Superior temporal gyrus (tissue), 1 donor: ENCODE measurements around the gene DDA1.
A peak's percentile ranks its signal among the peaks of the same experiment; 100 is the strongest.

Source experiments
- DNase-seq: peaks from one replicate; pipeline ENCODE4 v3.0.0-alpha.2; 2016; ENCODE audit errors: extremely low spot score

Gene DDA1

DNA sequence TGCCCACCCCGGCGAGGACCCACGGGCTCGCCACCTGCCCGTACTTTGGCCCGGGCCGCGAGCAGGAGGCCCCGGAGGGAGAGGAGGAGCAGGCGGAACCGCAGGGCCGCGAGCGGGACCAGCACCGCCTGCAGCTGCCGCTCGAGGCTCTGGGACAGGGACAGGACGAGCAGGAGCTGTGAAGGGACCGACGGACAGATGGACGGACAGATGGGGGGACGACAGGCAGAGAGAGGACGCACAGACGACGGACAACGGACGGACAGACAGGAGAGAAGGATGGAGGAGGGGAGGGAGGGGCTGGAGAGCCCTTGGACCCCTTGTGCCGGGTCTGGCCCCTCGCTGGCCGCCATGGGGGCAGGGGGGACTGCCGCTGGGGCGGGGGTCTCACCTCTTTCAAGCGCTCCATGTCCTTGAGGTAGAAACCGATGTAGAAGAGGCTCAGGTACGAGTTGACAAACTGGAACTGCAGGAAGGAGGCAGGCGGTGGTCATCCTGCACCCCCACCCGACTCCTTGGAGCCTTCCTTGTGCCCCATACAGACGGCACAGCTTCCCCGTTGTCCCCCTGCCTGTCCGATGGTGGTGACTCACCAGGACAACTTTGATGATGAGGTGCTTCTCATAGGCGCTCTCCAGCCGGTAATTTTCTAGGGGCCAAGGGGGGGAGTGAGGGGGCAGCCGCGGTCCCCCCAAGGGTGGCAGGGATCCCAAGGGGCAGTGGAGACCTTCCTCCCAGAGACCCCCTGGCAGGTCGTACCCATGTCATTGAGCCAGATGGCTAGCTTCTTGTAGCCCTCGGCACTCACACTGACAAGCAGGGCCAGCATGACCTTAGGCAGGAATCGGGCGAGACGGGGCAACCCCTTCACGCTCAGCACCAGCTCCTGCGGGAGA lies 20.3 kb downstream of the DDA1 start:
- DNase-seq, result no peak

DNA sequence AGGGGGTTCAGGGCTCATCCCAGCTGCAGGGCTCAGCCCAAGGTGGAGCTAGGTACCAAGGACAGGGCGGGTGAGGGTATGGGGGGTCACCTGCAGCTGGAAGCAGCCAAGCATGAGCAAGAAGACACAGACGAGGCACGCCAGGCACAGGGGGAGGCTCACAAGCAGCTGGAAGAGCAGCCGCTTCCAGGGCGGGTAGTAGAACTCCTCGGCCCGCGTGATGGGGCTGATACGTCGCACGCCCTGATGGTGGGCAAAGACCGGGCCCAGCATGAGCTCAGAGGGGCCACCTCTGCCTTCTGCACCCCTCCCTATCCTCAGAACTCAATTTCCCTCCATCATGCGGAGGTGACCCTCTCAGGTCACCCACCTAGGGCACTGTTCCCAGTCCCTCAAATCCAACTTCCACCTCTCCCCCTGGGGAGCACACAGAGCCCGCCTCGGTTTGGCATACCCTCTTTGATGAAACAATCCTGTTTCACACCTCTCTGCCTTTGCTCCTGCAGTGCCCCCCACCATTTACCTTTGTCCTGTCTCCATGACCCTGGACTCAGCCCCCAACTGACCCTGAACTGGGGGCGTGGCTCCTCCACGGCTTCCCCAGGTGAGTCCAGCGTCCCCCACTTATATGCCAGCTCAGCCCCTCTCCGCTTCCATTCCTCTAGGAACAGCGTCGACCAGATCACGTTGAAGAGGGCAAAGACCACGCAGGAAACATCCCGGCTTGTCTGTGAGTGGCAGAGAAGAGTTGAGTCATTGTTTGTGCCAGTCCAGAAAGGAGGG lies 21.1 kb downstream of the DDA1 start:
- DNase-seq, result no peak

- DNase-seq, result no peak
Observed at GRCh38 chr19:17331045-17331558, 21.7 kb downstream of the DDA1 start.

GRCh38 chr19:17332360-17332676 lies 23.0 kb downstream of the DDA1 start:
- no peak for DNase-seq

DNA sequence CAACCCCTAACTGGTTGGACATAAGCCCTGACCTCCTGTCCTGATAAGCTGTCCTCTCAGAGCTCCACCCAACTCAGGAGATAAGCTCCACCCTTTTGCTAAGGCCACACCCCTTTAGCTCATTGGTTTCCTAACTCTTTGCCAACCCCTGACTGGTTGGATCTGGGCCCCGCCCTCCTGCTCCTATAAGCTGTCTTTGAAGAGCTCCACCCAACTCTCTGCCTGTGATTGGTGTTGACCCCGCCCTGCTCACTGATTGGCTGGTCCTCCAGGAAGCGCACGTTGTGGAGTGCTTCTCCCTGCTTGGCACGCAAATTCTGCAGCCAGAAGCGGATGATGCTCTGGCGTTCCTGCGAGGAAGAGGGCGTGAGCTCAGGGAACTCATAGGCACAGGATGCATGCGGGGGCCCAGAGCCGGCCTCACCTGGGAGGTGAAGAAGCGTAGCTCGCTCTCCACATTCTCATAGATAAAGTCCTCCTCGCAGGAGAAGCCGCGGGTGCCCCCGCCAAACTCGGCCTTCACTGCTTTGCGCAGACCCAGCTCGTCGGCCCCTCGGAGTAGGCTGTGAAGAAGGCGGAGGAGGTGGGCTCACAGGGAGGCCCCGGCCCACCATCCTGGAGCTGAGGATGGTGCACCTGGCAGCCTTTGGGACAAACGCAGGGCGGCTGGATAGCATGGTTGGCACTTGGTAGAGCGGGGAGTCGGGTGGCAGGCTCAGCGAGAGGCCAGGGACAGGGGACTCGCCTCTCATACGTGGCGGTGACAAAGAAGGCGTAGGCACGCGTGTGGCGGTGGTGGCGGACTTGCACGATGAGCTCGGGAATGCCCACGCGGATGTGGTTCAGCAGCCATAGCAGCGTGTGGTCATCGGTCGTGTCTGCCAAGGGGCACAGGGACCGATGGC lies 23.6 kb downstream of the DDA1 start:
- no peak for DNase-seq

DNA sequence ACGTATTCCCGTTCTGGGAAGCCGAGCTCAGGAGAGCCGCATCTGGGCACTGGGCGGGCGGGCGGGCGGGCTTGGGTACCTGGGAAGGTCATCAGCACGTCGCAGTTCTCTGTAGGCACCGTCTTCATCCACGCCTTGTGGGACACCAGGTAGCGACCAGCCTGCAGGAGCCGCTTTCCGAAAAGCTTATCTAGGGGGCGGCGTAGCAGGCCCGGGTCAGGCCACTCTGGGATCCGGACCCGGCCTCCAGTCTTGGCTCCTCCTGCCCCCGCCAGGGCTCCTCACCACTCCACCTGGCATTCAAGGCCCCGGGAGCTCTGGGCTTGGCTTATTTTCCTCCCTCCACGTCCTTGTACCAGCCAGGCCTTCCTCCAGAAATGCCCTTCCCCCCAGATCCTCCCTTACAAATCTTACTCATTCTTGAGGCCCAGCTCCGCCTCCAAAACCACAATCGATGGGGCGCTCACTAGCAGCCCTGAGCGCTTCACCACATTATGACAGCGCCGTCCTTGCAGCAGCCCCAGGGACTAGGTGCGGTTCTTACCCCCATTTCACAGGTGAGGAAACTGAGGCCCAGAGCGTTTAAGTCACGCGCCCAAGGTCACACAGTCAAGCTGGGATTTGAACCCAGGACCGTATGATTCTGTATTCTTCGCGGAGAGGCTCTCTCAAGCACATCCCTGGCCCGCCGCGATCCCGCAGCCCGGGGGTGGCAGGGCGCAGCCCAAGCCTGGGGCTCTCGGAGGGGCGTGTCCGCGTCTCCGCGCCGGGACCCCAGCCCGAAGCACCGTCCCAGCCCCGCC lies 24.4 kb downstream of the DDA1 start:
- DNase-seq, result peak; percentile 29

DNA sequence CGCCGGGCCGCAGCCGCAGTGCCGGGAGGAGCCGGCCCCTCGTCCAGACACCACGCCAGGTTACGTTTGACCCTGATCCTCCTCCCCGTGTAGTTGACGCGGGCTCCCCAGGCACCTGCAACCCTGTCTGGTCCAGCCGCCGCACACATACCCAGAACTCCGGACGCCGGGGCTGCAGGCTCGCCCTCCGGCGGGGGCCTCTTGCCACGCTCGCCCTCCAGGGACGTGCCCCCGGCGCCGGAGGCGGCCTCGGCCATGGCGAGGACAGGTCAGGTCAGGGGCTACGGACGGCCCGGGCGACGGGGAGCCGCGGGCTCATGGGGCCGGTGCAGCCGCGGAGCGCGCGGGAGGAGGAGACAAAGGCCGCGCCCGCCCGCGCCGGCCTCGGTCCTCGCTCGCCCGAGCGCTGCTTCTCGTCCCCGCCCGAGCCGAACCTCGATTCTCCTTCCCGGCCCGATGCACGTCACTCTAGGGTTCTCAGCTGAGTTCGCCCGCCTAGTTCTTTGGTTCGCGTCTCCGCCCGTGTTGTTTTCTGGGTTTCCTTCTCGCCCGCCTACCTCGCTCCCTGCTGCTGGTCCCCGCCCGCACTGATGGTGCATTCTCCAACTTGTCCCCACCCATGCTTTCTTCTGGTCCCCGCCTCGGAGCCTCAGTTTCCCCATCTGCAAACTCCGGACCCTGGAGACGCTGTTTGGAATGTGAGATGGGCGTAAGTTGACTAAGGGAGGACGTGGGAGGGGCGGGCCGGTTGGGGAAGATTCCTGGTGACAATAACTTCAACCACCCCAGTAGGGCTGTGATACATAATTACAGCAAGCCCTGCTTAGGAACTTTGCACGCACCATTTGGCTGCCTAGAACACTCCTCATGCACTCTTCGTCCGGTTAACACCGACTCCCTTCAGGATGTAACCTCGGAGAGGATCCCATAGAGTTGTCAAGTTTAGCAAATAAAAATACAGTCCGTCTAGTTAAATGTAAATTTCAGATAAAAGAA lies 25.3 kb downstream of the DDA1 start, which contains the start of gene ANO8:
Gene ANO8, minus strand, starts transcription at position 442 of the 996 bp plus-strand sequence. Its CDS starts 185 bp downstream, at position 257.
- peak; percentile 97 for DNase-seq

- DNase-seq, result no peak
Observed at GRCh38 chr19:17335575-17335974, 26.2 kb downstream of the DDA1 start.

DNA sequence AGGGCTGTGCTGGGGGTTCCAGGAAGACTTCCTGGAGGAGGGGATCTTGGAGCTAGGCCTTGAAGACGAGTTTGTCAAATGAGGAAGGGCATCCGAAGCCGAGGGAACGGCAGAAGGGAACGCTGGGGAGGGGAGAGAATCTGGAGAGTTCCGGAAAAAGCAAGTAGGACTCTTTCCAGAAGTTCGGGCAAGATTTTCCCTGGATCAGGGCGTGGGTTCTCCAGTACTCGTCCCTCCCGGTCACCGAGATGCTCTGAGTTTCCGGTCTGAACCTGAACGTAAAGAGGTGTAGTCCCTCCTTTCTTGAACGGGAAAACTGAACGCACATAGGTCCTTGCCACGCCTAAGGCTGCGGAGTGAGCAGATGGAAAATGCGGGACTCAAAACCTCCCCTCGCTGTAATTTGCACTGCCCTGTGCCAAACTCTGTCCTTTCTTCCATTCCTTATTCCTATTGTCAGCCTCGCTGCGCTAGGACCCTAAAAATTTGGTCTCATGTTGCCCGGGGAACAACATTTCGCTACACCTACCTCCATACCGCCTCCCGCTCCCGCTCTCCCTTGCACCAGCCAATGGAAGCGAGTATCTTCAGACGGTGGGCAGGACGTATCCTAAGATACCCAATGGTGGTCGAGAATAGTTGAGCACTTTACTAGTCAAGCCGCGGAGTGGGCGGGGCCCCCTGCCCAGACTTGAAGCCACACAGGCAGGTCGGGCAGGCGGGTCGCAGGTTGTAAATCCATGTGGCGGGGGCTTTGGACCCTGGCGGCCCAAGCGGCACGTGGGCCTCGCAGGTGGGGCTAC lies 27.7 kb downstream of the DDA1 start, which contains the start of gene GTPBP3:
Gene GTPBP3, plus strand, starts transcription at position 682 of the 803 bp plus-strand sequence. Its CDS starts 59 bp downstream, at position 741.
- DNase-seq, result peak; percentile 99

GRCh38 chr19:17337675-17338432 lies 28.5 kb downstream of the DDA1 start:
- DNase-seq, result no peak

DNA sequence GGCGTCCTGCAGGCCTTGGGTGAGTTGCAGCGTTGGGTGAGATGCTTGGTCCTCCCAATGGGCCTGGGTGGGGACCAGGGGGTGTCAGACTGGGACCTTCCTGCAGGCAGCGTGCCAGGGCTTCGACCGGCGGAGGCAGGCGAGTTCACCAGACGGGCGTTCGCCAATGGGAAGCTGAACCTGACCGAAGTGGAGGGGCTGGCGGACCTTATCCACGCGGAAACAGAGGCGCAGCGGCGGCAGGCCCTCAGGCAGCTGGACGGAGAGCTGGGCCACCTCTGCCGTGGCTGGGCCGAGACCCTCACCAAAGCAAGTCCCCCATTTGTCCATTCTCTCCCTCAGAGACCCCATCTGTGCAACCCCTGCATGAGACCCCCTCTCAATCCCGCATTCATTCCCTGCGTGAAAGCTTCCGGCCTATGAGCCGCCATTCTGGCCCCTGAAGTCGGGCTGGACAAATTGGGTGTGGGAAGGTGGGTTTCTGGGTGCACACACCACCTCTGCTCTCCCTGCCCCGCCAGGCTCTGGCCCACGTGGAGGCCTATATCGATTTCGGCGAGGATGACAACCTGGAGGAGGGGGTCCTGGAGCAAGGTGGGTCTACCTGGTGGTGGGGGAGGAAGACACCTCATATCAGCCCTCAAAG lies 29.2 kb downstream of the DDA1 start:
- no peak for DNase-seq

GRCh38 chr19:17339088-17339741 lies 29.9 kb downstream of the DDA1 start:
- no peak for DNase-seq

- DNase-seq, result no peak
Observed at GRCh38 chr19:17340302-17340870, 31.0 kb downstream of the DDA1 start.

DNA sequence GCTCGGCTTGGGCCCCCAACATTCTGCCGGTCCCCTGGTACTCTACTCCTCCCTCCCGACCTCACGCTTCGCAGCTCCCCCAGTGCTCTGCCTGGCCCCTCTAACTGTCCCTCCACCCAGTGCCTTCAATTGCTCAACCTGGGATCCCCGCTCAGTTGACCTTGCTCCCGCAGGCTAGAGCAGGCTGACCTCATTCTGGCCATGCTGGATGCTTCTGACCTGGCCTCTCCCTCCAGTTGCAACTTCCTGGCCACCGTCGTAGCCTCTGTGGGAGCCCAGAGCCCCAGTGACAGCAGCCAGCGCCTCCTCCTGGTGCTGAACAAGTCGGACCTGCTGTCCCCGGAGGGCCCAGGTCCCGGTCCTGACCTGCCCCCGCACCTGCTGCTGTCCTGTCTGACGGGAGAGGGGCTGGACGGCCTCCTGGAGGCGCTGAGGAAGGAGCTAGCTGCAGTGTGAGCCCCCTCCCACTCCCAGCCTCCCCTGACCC lies 31.6 kb downstream of the DDA1 start:
- DNase-seq, result no peak

DNA sequence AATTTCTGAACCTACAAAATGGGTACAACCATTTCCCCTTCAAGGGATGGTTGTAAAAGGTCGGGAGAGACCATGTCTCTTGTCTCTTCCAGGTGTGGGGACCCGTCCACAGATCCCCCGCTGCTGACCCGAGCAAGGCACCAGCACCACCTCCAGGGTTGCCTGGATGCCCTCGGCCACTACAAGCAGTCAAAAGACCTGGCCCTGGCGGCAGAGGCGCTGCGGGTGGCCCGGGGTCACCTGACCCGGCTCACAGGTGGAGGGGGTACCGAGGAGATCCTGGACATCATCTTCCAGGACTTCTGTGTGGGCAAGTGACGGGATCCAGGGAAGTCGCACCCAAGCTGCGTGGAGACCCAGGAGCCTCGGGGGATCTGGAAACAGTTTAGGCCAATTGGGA lies 32.0 kb downstream of the DDA1 start:
- no peak for DNase-seq

DNA sequence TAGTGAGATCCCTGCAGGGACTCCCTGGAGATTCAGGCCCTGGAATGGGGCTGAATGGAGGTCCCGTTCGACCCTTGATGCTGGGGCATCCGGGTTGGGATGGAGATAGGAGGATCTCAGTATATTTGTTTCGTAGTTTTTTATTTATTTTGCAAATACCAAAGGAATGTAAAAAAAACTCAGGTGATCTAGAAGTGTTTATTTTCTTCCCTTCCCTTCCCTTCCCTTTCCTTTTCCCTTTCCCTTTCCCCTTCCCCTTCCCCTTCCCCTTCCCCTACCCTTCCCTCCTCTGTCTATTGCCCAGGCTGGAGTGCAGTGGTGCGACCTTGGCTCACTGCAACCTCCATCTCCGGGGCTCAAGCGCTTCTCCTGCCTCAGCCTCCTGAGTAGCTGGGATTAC lies 32.5 kb downstream of the DDA1 start:
- no peak for DNase-seq
